ENCODE data around the gene DDR1.

DDR1 gene

DNA sequence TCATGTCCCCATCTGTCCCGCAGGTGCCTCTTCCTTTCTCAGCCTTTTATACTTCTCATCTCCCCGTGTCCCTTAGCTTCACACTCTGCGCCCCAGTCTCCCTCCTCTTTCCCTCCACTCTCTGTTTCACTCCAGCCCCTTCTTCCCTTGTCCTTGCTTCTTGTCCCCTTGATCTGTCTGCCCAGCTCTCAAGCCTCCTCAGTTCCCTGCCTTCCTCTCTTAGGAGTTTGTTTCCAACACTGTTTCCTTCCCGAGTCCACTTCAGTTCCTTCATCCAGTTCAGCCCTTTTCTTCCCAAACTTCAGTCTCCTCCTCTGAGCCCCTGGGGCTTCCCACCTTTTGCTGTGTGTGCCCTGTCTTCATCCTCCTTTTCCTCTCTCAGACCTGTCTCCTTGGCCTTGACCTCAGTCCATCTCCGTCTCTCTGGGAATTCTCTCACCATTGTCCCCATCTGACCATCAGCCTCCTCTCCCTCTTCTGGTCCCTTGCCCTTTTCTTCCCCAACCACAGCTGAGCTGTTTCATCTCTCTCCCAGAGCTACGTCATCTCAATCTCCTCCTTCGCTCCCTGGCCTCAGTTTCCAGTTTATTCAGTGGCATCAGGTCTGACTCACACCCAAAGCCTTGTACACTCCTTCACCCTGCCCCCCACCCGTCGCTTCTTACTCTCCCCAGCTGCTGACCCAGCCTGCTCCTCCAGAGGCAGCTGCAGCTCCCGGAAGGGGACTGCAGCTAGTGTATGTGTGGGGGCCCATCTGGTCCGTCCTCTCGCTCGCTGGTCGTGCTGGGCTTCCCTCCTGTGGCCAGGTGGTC is 2.7 kb upstream of the DDR1 start:
- peak; percentile 68 for DNase-seq

DNA sequence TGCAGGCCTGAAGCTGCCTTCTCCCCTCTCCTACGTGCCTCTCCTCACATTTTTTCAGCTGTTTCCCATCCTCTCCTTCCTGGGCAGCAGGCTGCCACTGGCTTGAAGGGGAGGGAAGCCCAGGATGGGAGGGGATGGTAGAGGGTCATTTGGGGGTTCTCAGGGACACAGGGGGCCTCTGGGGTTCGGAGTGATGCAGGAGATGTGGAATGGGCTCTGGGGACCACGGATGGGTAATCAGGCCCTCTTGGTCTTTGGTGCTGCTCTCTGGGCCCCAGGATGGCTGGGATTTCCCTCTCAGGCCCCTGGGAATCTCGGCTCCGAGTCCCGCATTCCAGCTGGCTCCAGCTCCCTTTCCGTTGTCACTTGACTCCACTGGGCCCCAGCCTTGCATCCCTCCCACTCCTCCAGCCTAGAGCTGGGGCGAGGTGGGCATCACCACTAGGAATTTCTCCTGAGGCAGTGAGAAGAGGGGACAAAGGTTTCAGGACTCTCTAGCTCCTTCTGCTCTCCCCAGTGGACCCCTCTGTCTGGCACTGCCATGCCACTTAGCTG is 2.0 kb upstream of the DDR1 start:
- no peak for DNase-seq

- DNase-seq: peak; percentile 95
Measured at GRCh38 chr6:30882759-30883684, 1.3 kb upstream of the DDR1 start.

DNA sequence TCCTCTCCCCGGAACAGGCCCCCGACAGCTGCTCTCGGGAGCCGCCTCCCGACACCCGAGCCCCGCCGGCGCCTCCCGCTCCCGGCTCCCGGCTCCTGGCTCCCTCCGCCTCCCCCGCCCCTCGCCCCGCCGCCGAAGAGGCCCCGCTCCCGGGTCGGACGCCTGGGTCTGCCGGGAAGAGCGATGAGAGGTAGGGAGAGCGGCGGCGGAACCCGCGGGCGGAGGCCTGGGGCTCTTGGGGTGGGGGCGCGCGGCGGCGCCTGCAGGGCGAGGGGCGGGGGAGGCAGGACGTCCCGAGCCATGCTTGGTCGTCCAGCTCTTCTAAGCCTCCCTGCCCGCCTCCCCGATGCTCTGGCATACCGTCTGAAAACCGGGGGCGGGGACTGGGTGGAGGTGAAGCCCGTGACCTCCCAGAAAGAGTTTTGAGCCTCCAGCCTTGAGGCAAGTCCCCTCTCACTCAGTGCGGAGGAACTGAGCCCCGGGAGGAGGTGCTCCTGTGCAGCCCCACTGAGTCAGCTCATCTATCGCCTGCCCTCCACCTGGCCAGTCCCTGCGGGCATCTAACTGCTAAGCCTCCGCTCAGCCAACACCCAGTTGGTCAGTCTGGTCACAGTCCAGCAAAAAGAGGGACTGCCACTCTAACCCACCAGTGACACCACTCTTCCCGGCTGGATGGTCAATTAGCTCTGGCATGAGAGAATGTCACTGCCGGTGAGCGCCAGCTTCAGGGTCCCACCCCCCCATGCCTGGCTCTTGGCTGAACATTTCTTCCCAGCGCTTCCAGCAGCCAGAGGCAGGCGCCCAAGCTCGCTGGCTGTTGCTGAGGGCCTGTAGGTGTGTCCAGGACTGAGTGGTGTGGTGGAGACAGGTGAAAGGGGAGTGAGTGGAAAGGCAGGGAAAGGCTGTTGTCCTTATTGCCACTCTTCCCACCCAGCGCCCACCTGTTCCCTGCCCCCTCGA is 482 bp downstream of the DDR1 start:
- peak; percentile 83 for DNase-seq

GRCh38 chr6:30885481-30885998 is 1.2 kb downstream of the DDR1 start:
- DNase-seq: peak; percentile 62

DNA sequence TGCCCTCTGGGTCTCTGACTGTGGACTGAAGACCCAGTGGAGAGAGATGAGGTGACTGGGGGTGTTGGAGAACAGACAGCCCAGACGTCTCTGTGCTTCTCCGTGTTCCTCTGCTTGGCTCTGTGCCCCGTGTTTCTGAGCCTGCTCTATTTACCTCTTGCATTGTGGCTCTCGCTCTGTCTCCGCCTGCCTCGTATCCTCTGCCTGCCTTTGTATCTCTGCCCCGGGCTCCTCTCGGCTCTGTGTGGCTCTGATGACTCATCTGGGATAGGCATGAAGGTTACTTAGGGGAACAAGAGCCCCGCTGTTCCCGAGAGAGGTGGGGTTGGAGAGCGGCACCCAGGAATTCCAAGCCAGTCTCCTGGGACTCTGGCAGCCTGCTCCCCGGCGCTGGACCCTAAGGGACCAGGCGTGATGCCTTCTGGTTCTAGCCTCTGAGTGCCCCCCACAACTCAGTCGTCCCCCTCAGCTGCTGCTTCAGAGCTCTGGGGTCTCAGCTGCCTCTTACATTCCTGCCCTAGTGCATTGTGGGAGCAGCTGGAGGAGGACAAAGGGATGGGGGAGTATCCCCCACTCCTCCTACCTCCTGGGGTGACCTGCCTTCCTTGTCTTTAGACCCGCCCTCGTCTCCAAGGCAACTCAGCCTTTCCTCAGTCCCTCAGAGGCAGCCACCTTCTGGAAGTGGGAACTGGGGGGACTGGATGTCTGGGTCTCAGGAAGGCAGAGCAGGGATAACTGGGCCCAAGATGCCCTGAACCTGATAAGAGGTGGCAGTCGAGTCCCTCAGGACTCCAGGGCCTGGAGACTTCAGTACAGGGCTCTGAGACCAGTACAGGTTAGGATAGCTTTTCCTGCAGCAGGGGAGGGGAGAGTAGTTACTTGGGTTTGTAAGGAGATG is 1.9 kb downstream of the DDR1 start:
- peak; percentile 96 for DNase-seq

DNA sequence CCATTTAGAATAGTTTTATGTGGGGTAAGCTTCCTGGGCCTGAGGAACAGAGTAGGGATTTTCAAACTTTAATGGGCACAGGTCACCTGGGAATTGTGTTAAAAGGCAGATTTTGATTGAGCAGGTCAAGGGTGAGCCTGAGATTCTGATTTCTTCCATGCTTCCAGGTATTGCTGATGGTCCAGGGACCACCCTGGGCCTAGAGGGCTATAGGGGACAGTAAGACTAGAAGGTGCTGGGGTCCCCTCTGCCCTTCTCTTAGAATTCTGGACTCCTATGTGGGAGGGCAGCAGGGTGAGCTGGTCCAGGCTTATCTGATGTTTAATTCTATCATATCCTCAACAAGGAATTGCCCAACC is 2.6 kb downstream of the DDR1 start:
- DNase-seq: no peak

DNA sequence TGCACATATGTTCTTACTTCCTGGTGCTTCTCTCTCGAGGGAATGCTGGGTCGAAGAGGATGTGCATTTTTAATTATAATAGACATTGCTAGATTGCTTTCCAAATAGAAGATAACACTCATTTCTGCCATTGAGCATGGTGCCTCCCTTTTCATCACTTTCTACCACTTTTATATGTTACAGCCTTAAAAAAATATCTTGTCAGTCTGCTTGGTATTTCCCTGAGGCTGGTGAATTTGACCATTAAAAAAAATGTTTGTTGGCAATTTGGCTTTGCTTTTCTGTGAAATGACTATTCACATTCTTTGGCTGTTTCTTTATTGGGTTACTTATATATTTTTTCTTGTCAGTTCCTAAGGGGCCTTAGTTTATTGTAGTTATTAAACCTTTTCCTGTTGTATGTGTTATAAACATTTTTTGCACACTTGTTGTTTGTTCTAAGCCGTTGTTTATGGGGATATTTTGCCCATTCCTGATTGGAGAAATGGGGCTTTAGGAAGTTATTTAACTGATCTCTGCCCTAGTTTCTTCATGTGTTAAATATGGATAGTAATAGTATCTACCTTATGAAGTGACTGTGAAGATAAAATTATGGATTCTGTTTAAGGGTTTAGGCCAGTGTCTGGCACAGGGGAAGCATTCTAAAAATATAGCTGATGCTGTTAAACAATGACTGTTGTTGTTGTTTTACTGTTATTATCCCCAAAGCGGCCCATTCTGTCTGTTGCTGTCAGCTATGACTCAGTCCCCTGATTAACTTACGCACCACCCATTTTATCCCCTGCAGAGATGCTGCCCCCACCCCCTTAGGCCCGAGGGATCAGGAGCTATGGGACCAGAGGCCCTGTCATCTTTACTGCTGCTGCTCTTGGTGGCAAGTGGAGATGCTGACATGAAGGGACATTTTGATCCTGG is 3.8 kb downstream of the DDR1 start:
- DNase-seq: peak; percentile 67

- no peak for DNase-seq
Measured at GRCh38 chr6:30888816-30889495, 4.6 kb downstream of the DDR1 start.

GRCh38 chr6:30889496-30889885 is 5.2 kb downstream of the DDR1 start:
- no peak for DNase-seq

- DNase-seq: no peak
Measured at GRCh38 chr6:30889921-30890645, 5.8 kb downstream of the DDR1 start.

DNA sequence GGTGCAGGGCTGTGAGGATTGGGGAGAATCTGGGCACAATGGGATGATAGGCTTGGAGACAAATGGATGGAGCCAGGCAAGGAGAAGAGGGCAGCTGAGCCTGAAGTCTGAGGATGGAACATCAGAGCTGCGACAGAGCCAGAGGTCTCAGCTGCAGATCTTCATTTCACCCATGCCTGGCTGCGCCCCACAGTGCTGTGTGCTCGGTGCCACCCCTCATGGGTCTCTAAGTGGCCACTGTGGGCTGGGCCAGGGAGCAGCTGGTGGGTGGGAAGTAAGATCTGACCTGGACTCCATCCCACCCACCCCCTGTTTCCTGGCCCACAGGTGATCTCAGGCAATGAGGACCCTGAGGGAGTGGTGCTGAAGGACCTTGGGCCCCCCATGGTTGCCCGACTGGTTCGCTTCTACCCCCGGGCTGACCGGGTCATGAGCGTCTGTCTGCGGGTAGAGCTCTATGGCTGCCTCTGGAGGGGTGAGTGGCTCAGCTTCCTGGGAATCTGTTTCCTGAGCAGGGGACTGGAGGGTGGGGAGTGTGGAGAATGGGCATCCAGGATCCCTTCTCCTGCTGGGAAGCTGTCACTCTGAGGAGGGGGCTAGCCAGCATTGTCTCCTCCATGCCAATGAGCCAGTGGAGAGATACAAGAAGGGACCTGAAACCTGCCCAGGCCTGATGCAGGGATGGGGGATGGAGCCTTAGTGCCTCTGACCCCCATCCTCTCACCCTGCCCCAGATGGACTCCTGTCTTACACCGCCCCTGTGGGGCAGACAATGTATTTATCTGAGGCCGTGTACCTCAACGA is 6.5 kb downstream of the DDR1 start:
- DNase-seq: no peak

- no peak for DNase-seq
Measured at GRCh38 chr6:30891450-30891723, 7.1 kb downstream of the DDR1 start.

- DNase-seq: no peak
Measured at GRCh38 chr6:30891816-30892538, 7.7 kb downstream of the DDR1 start.

DNA sequence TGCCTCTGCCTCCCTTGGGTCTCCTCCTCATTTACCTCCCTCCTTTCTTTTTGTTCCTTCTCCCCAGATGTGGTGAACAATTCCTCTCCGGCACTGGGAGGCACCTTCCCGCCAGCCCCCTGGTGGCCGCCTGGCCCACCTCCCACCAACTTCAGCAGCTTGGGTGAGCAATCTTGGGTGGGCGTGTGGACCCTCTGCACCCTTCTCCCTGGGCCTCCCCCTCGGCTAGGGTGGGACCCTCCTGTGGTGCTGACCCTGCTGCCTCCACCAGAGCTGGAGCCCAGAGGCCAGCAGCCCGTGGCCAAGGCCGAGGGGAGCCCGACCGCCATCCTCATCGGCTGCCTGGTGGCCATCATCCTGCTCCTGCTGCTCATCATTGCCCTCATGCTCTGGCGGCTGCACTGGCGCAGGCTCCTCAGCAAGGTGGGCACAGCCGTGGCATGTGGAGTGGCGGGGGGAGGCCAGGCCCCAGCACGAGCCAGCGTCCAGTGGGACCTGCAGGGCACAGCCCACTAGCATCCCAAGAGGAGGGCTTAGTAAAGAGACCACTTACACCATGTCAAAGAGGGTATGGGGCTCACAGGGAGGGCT is 8.8 kb downstream of the DDR1 start:
- no peak for DNase-seq

DNA sequence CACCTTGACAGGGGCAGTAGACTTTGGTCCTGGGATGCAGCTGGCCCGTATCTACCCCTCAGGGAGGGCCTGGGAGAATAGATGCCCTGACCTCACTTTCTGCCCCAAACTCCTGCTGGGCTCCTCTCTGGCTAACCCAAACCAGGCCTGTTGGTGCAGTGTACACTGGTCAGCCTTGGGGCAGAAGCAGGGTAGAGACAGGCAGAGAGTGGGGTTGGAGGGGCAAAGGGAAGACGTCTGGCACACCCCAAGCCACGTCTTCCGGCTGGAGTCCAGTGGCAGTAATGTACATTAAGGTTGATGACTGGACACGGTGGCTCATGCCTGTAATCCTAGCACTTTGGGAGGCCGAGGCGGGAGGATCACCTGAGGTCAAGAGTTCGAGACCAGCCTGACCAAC is 9.3 kb downstream of the DDR1 start:
- DNase-seq: no peak

DNA sequence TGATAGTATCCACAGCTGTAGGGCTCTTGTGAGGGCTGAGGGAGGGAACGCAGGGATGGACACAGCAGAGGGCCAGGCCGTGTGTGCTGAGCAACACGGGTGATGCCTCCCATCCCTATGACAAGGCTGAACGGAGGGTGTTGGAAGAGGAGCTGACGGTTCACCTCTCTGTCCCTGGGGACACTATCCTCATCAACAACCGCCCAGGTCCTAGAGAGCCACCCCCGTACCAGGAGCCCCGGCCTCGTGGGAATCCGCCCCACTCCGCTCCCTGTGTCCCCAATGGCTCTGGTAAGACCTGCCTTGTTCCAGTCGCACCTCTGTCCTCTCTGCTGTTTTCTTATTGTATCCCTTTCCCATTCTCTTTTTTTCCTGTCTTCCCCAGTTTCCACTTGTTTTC is 10.1 kb downstream of the DDR1 start:
- DNase-seq: no peak

Data from islet precursor cell (in vitro differentiated cells).